T-helper 1 cell (primary cell): ENCODE measurements around the gene UQCRC2.
"Not testable (repeated sequence)": the region's sequence is repeated elsewhere in the genome, so short reads cannot be mapped to it uniquely, and the experiment has no call there.

Experiments used
- DNase-seq, 5 donors: peaks; one replicate each; pipeline ENCODE4 v3.0.0-alpha.2; 2012 to 2020

The UQCRC2 gene

DNA sequence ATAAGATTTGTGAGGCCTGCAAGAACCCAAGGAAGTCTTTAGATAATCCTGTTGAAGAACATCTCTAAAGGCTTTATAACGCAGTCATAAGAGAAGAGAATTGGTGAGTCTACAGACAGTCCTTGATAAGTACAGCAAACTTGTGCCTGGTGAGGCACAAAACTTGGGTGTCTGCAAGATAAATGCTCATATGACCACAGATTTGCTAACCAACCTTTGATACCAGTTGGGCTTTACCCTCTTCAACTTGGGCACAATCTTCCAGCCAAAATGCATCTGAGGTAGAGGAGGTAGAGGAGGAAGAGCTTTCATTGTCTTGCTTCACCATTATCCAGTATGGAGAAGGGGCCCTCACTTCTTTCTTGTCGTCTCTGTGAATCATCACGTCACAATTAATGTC lies 30.9 kb downstream of the UQCRC2 start:
- no peak for DNase-seq

DNA sequence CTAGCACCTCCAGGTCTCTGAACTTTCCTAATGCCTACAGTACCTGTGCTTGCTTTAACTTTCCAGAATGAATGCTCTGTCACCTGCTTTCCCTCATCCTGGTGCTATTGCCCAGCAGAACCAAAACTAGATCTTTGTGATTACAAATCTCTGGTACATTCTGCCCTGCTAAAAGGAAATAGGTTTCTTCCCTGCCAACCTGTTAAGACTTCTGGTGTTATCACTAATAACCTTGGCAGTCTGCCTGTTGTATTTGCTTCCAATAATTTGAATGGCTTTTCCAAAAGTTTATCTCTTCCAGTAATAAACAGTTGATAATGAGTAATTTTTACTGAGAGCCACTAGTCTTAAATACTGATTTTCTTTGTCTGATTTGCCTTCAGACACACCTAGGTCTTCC lies 32.4 kb downstream of the UQCRC2 start:
- no peak for DNase-seq

DNA sequence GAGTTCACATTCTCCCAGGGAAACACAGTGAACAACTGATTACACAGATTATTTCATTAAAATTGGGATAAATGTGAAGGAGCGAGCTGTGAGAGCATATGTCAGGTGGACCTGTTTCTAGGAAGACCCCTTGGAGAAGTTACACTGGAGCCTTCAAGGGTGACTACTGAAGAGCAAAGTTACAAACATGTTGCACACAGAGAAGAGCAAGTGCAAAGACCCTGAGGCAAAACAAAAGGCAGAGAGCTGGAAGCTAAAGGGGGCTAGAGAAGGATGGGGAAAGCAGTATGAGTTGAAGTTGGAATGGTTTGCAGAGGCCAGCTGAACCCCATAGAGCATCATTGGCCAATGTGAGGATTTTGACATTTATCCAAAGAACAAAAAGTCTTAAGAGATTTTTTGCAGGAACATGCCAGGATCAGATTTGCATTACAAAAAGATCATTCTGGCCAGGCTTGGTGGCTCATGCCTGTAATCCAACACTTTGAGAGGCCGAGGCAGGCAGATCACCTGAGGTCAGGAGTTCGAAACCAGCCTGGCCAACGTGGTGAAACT lies 33.6 kb downstream of the UQCRC2 start:
- DNase-seq: no peak

DNA sequence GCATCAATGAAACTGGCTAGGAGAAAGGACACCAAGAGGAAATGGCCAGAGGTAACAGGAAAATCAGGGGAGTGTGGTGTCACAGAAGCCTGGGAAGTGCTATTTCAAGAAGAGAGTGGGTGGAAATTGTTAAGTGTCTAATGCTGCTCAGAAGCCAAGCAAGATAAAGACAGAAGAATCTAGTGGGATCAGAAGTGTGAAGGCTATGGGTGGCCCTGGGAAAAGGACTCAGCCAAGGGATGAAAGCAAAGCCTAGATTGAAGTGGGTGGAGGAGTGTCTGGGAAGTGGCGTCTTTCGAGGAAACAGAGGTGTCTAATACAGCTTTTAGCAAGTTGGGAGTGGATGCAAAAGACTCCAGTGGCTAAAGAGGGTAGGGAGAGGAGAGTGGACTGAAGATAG lies 34.3 kb downstream of the UQCRC2 start:
- no peak for DNase-seq

DNA sequence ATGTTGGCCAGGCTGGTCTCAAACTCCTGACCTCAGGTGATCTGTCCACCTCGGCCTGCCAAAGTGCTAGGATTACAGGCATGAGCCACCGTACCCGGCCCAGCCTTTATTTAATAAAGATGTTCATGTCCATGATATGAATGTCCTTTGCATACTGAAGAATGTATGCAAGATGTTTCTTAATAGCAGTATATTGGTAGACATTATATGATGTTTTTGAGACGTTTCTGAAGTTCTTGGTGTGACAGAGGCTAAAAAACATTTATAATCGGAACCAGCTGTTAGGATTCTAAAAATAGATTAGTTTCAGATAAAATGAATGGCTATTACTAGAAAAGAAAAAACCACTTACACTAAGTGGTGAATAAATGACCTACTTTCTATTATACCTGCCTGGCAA lies 36.0 kb downstream of the UQCRC2 start:
- no peak for DNase-seq

DNA sequence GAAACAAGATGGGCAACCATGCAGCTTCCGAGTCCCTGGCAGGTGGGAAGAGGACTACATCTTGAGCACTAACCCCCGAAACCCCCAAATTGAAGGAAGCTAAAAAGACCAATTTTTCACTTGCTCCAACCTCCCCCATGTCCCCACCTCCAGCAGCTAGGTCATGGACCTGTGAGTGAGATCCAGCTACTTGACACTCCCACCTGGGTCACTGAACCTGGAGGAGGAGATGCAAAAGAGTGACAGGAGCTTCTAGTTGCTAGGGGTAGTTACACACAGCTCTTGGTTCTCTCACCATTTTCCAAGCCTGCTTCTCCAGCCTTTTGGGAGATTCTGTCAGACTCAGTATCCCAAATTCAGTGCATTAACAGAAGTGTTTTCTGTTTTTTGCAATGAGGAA lies 36.6 kb downstream of the UQCRC2 start:
- no peak for DNase-seq

DNA sequence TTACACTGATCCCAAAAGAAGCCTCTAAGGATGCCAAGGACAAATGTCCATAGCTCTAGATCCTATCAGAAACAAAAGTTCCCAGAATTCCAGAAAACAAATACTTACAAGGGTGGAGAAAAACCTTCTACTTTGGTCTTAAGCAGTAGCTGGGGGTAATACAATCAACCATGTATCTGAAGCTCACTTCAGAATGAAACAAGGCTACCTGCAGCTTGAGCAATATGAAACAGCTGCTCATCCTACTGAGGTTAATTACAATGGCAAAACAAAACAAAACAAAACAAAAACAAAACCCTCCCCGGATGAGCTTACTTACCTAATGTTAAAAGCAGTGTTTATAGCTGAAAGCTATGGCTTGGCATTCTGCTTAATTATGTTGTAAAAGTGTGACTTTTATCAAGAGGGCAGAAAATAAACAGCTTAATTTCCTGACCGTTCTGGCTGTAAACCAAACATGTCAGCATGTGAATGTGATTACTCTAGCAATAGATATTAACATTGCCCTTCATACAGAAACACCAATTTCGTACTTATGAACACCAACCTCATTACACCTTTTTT lies 37.3 kb downstream of the UQCRC2 start:
- no peak for DNase-seq

DNA sequence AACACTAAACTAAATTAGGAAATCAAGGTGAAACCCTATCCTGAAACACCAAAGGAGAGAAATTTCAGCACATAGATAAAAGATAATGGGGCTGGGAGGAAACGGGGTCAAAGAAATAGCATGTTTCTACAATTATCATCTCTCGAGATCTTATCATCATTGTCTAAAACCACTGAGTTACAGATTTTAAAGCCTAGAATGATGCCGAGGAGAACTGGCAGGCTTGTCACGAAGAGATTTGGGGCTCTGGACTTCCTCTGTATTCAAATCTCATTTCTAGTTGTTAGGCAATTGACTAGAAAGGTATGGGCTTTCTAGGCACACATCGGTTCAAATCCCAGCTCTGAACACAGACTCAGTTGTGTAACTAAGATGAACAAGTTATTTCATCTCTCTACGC lies 38.5 kb downstream of the UQCRC2 start:
- peak in 1 of 5 donors; percentile 20 for DNase-seq

DNA sequence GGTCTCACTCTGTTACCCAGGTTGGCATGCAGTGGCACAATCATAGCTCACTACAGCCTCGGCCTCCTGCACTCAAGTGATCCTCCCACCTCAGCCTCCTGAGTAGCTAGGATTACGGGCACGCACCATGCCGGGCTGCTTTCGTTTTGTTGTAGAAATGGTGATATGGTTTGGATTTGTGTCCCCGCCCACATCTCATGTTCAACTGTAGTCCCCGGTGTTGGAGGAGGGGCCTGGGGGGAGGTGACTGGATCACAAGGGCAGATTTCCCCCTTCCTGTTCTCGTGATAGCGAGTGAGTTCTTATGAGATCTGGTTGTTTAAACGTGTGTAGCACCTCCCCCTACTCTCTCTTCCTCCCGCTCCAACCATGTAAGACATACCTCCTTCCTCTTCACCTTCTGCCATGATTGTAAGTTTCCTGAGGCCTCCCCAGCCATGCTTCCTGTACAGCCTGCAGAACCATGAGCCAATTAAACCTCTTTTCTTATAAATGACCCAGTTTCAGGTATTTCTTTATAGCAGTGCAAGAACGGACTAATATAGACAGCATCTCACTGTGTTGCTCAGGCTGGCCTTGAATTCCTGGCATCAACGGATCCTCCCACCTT lies 41.8 kb downstream of the UQCRC2 start:
- DNase-seq: no peak

DNA sequence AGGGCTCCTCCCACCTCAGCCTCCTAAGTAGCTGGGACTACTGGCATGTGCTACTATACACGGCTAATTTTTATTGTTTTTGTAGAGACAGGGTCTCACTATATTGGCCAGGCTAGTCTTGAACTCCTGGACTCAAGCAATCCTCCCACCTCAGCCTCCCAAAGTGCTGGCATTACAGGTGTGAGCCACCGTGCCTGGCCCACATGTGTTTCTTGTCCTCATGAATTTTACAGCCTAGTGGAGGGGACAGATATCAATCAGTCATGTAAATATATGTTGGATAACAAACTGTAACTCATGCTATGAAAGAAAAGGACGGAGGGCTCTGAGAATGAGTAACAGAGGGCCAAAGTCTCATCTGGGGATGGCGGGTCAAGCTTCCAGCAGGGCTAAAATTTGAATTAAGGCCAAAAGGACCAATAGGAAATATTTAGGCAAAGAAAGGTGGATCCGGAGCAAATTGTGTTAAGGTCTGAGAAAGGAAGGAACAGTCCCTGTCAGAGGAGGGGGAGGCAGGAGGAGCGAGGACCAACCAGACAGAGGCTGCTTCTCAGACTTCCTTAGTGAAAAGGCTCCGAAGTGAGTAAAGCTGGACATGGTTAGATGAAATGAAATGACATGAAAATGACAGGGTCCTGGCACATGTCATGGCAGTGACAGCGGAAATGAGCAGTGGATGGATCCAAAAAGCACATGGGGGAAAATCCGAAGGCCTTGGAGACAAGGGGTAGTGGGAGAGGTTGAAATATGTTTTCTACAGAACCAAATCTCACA lies 43.9 kb downstream of the UQCRC2 start:
- DNase-seq: no peak

DNA sequence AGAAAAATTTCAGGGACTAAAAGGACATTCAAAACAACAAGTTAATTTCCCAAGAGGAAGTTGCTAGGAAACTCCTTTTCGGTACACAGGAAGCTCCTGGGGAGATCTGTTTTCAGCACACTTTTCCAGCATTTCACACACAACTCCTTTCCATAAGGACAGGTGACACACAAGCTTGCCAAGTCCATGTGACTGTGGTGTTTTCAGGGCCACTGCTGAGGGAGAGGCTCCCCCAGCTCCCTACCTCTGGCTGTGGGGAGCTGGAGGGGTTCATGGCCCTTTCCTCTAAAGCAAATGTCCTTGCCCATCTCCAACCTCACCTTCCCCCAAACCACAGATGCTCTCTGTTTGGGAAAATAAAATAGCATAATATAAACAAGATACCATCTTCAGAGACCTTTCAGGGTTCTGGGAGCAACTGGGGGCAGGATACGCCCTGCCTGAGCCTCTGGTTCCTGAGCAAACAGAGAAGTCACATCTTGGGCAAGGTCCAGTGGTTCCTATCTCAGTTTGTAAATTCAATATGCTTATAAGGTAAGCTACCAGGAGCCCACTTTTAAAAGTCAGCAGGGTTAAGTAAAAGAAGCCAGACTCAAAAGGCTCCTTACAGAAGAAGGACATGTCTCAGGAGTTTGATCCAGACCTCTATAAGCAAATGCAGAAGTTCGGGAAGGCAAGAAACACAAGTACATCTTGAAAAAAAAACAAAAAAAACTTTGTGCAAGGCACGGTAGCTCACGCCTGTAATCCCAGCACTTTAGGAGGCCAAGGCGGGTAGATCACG lies 44.7 kb downstream of the UQCRC2 start:
- no peak for DNase-seq

DNA sequence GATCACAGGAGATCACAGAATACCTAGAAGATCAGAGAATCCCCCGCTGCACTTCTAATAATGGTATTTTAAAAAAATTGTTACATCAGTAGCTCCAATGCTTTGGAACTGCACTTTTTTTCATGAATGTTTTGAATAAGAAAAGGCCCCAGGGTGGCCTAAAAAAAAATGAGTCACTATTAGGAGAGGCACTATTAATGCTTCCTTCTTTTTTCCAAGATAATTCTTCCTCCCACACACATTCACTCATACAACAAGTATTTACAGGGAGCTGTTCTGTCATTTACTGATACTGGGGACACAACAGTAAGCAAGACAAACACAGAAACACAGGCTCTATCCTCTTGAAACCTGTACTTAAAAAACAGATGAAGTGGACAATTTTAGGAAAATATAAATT lies 48.4 kb downstream of the UQCRC2 start:
- no peak for DNase-seq

DNA sequence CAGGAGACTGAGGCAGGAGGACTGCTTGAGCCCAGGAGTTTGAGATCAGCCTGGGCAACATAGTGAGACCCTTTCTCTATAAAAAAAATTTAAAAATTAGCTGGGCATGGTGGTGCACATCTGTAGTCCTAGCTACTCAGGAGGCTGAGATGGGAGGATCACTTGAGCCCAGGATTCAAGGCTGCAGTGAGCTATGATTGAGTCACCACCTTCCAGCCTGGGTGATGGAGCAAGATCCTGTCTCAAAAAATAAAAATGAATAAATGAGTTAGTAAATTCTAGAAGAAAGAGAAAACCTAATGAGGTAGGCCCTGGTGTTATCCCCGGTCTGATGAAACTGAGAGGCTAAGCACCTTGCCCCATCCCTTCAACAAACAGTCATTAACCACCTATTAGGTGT lies 48.9 kb downstream of the UQCRC2 start:
- DNase-seq: not testable (repeated sequence)

DNA sequence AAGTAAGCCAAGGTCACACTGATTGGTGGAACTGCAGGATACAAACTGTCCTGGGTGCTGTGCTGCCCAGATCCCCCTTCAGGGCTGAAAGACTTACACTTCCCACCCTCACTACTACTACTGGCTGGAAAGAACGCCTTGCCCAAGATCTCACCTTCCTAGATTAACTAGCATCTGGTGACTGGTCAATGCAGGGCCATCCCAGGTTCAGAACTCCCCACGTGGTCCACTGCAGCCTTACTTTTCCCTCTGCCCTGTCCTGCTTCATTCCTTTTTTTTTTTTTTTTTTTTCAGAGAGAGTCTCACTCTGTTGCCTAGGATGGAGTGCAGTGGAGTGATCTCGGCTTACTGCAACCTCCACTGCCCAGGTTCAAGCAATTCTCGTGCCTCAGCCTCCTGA lies 50.0 kb downstream of the UQCRC2 start:
- no peak for DNase-seq

DNA sequence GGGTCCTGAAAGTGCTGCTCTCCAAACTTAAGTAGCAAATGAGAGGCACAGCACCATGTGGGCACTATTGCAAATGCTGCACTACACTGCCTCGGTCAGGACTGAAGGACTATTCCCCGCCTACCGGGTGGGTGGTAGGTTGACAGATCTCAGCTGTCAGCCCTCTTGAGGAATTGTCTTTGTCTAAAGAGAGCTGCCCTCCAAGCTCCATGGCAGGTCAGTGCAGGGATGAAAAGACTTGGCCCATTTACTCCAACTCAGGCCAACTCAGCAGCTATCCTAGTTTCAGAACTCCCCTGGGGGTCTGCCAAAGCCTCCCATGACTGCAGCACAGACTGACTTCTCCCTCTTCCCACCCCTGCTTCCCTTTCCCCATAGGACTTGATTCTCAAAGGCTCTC lies 51.2 kb downstream of the UQCRC2 start:
- no peak for DNase-seq

DNA sequence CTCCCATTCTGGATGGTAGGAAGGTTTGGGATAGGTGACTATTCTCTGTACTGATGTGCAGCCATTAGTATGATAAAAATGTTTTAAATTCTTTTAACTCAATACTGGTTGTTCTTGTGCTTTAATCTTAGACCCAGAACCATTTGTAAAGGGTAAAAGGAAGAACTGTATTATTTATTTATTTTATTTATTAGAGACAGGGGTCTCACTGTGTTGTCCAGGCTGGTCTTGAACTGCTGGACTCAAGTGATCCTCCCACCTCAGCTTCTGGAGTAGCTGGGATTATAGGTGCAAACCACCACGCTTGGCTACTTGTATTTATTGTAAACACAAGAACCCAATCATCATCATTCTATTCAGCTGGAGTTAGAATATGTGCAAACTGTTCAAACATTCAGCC lies 52.6 kb downstream of the UQCRC2 start:
- no peak for DNase-seq

DNA sequence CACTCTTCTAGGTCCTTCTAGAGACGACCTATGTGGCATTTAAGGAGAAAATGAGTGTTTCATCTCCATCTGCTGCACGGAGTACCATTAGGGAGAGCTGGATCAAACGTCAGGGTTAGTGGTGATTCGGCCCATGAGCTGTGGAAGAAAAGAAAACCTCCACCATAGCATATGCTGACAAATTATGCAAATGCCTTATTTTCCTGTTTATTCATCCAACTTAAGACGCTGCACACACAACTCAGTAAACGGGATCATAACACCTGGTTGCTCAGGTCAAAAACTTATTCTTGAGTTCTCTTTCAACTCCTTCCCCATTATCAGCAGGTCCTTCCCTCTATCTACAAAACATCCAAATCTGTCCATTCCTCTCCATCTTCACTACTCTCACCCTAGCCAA lies 53.5 kb downstream of the UQCRC2 start:
- no peak for DNase-seq

DNA sequence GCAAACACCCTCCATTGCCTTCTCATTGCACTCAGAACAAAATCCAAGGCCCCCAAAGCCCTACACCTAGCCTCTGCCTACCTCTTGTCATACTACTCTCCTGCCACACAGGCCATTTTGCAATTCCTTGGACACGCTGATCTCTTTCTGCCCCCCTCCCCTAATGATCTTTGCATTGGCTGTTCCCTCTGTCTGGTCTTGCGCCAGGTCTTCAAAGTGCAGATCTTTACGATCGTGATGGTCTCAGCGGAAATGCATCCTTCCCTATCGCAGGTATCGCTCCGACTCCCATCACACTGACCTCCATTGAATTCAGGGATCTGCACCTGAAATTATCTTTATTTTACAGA lies 54.0 kb downstream of the UQCRC2 start:
- no peak for DNase-seq

DNA sequence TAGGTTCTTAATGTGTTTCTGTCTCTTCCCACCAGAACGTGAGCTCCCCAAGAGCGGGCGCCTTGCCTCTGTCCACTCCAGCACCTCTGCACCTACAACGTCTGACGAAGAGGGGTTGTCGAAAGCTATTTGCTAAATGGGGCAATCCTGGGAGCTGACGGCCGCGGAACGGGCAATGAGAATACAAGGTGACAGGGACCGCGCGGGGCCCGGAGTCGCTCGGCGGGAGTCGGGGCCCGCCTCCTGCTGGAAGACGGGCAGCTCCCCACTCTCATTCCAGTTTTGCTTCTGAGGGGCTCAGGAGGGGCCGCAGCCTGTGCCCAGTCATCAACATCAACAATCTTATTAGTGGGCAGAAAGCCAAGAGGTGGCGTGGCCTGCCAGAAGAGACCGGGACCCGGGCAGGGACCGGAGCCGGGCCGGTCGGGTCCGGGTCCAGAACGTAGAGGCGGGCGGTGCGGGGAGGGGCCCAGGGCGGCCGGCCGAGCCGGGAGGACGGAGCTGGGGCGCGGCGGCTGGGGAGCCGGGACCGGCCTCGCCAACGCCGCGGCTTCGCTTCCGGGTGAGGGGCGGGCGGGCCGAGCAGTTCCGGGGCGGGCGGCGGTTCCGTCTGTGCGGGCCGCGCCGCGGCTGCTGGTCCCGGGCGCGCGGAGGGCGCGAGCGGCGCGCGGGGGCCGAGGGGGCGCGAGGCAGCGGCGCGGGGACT lies 54.5 kb downstream of the UQCRC2 start, which contains the start of gene MOSMO:
Gene MOSMO (plus strand): TSS at position 603 of the 706 bp plus-strand sequence. CDS start 191 bp downstream, outside the sequence.
- peak; percentile 45 to 70 (median 56) for DNase-seq

DNA sequence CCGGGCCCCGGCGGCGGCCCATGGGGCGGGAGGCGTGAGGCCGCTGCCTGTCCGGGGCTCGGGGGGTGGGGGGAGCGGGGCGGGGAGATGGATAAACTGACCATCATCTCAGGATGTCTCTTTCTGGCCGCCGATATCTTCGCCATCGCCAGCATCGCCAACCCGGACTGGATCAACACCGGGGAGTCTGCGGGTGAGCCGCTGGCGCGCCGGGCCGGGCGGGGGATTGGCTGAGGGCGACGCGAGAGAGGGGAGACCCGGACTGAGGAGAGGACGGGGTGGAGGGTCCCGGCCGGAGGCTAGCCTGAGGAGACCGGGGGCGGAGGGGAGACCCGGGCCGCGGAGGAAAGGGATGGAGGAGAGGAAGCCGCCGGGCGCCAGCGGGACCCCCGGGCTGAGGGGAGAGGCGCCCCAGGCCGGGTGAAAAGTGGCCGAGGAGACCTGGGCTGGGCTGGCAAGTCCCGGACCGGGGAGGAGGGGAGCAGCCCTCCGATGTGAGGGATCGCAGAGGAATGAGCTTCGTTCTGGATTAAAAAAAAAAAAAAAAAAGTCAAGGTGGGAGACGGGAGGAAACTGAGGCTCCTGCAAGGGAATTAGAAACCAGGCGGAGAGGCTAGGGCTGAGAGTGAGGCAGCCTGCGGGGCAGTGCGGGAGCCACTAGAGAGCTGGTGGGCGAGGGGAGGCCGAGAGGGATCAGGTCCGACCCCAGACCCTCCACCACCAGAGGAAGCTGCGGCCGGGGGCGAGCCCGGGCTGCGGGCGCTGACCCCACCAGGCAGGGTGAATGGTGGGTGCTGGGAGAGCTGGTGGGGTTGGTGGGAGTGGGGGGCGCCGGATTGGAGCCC lies 55.3 kb downstream of the UQCRC2 start:
- DNase-seq: peak in 1 of 5 donors; percentile 18

DNA sequence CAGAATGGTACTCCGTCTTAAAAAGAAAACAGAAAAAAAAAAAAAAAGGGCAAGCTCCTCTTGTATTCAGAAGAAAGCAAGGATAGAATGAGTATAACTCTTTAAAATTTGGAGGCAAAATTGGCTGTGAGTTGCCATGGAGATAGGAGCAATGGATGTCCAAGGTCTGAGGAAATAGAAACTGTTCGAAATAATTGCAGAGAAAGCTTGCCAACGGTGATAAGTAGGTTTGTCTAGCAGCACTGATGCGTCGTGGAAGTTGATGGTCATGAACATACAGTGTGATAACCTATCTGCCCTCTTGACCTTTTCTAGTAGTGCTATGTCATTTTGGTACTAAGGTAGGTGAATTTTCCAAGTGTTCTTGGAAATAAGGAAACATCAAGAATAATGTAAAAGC lies 57.7 kb downstream of the UQCRC2 start:
- no peak for DNase-seq

DNA sequence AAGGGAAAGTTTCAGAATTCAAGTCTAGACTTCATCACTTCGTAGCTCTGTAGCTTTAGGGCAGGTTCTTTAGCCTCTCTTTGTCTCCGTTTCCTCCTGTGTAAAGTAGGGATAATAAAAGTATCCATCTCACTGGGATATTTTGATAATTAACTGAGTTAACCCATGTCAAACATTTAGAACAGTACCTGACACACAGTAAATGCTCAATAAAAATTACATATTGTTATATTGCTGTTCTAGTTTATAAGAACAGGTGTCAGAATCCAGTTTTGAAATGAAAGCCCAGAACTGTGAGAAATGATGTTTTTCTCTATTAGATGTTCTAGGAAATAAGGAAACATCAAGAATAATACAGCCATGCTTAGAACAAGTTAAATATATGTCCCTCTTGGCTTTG lies 59.1 kb downstream of the UQCRC2 start:
- DNase-seq: no peak
